SU-DHL-6 (cell line): ENCODE data around the gene NTRK3.

ENCODE experiments used
- H2AFZ ChIP-seq: fragments of 200-600 bp; sonication (generic); 2 replicates; pipeline ENCODE4 v1.6.1; 2014; ENCODE audit warnings: low read depth, mild to moderate bottlenecking, moderate library complexity, mixed read lengths, antibody characterized with exemption, low read length; ENCODE audit not compliant: severe bottlenecking
- H3F3A ChIP-seq: fragments of 200-600 bp; shearing (Covaris generic); 2 replicates; pipeline ENCODE4 v1.6.0; 2016; ENCODE audit warnings: antibody characterized with exemption, mild to moderate bottlenecking; ENCODE audit not compliant: insufficient read depth
- H3K27ac ChIP-seq: fragments of 200-600 bp; sonication (generic); 2 replicates; pipeline ENCODE4 v1.5.1; 2016; ENCODE audit warnings: low read depth, mild to moderate bottlenecking, low read length, moderate library complexity, mixed read lengths
- H3K27me3 ChIP-seq: fragments of 200-600 bp; sonication (generic), shearing (Covaris generic); 2 replicates; pipeline ENCODE4 v1.6.0; 2014; ENCODE audit warnings: mild to moderate bottlenecking, low read length
- H3K36me3 ChIP-seq: fragments of 200-600 bp; sonication (generic); 2 replicates; pipeline ENCODE4 v1.6.1; 2014; ENCODE audit warnings: mild to moderate bottlenecking, low read length, mixed read lengths
- H3K4me2 ChIP-seq: fragments of 300-600, 200-600 bp; shearing (Covaris generic), sonication (generic); 2 replicates; pipeline ENCODE4 v1.6.0; 2014; ENCODE audit warnings: low read length, low read depth, mild to moderate bottlenecking; ENCODE audit not compliant: poor library complexity, severe bottlenecking
- H3K4me3 ChIP-seq: fragments of 200-600 bp; sonication (generic); 2 replicates; pipeline ENCODE4 v1.5.1; 2014; ENCODE audit warnings: antibody characterized with exemption, low read length, mild to moderate bottlenecking, mixed read lengths; ENCODE audit not compliant: insufficient read depth, poor library complexity, severe bottlenecking
- H3K79me2 ChIP-seq: fragments of 200-600 bp; sonication (generic); 2 replicates; pipeline ENCODE4 v1.6.1; 2014; ENCODE audit warnings: mild to moderate bottlenecking, low read length, moderate library complexity; ENCODE audit not compliant: insufficient read depth
- H3K9ac ChIP-seq: fragments of 200-600 bp; sonication (generic); 2 replicates; pipeline ENCODE4 v1.7.0; 2014; ENCODE audit warnings: mild to moderate bottlenecking, low read length
- H3K9me2 ChIP-seq: fragments of 200-600 bp; sonication (generic); replicated peaks from 2 replicates; pipeline ENCODE4 v1.6.1; 2014; ENCODE audit warnings: low read length; ENCODE audit not compliant: insufficient read depth
- H3K9me3 ChIP-seq: fragments of 200-600 bp; sonication (generic); 2 replicates; pipeline ENCODE4 v1.6.1; 2014; ENCODE audit warnings: low read length, mixed read lengths; ENCODE audit not compliant: insufficient read depth
- H4K20me1 ChIP-seq: fragments of 200-600 bp; sonication (generic); 2 replicates; pipeline ENCODE4 v1.6.1; 2014; ENCODE audit warnings: low read depth, mild to moderate bottlenecking, antibody characterized with exemption, low read length, moderate library complexity, mixed read lengths
- EZH2phosphoT487 ChIP-seq: fragments of 200-600 bp; sonication (generic), shearing (Covaris generic); conservative IDR thresholded peaks from 2 replicates; pipeline ENCODE4 v1.6.1; 2018; ENCODE audit warnings: mild to moderate bottlenecking, antibody characterized with exemption, low read length, moderate library complexity, mixed read lengths
- TF ChIP-seq, protein P1 (sequence below): fragments of 200-600 bp; sonication (generic); IDR thresholded peaks from one replicate; pipeline ENCODE4 v1.5.1; 2017; ENCODE audit warnings: antibody characterized with exemption, mild to moderate bottlenecking, low read length, moderate library complexity; ENCODE audit not compliant: insufficient read depth, poor library complexity, severe bottlenecking

Gene NTRK3

DNA sequence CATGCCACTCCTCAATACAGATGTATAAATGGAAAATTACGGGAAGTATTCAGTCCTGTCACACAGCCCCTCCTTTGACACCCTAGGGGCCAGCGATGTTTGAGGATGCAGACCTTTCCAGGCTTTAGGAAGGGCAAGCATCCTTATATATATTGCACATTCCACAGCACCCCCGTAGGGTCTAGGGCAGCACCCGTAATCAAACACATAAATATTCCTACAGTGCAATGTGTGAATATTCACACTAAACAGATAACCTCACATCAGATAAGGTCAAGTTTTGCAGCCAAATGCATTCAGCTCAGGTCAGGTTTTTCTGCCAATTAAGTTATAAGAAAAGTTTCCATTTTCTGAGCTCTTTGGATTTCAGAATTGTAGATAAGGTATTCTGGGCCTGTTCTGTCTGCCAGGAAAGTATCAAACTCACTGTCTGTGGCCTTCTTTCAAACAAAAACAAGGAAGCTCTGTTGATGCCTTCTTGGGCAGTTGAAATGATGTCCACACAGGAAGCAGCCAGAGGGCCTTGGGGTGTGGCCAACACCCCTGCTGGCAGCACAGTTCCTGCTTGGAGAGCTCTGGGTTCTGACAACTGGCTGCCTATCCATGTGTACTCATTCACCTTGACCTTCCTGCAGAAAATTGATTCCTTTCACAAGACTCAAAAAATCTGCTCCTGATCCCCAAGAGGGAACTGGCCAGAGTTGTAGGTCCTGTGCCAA lies 427.0 kb downstream of the NTRK3 start:
- no peaks in the 10 kb centered on the region for H3K9me2 ChIP-seq
- no peak overlapping the region for H2AFZ ChIP-seq
- H3K4me3 ChIP-seq, result no peak overlapping the region
- no peak overlapping the region for H3K9ac ChIP-seq
- no peaks in the 10 kb centered on the region for H3F3A ChIP-seq
- H4K20me1 ChIP-seq, result no peaks in the 10 kb centered on the region
- H3K27ac ChIP-seq, result no peak overlapping the region
- H3K36me3 ChIP-seq, result no peaks in the 10 kb centered on the region
- H3K9me3 ChIP-seq, result no peaks in the 10 kb centered on the region
- no peaks in the 10 kb centered on the region for H3K27me3 ChIP-seq
- no peak overlapping the region for H3K4me2 ChIP-seq
- H3K79me2 ChIP-seq, result no peaks in the 10 kb centered on the region
- TF ChIP-seq, protein P1, sequence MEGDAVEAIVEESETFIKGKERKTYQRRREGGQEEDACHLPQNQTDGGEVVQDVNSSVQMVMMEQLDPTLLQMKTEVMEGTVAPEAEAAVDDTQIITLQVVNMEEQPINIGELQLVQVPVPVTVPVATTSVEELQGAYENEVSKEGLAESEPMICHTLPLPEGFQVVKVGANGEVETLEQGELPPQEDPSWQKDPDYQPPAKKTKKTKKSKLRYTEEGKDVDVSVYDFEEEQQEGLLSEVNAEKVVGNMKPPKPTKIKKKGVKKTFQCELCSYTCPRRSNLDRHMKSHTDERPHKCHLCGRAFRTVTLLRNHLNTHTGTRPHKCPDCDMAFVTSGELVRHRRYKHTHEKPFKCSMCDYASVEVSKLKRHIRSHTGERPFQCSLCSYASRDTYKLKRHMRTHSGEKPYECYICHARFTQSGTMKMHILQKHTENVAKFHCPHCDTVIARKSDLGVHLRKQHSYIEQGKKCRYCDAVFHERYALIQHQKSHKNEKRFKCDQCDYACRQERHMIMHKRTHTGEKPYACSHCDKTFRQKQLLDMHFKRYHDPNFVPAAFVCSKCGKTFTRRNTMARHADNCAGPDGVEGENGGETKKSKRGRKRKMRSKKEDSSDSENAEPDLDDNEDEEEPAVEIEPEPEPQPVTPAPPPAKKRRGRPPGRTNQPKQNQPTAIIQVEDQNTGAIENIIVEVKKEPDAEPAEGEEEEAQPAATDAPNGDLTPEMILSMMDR, result no peak
- no peak for TF ChIP-seq EZH2phosphoT487

DNA sequence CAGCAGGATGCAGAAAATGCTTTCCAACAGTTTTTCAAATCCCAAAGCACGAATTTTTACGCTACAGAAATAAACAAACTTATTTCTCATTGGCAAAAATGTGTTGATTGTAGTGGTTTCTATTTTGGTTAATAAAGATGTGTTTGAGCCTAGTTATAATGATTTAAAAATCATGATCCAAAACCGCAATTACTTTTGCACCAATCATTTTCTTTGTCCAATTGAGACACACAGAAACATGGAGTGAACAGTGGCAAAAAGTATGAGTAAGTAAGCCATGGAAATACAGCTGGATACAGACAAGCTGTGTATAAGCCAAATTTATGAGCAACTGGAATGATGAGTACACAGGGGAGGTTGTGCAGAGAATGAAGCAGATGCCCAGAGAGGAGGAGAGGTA lies 427.9 kb downstream of the NTRK3 start:
- Histone ChIP-seq H3K9me2 (no peaks in the 10 kb centered on the region), H3K9me3 (no peaks in the 10 kb centered on the region), H3K36me3 (no peaks in the 10 kb centered on the region), H3F3A (no peaks in the 10 kb centered on the region), H3K9ac (no peak overlapping the region), H3K27me3 (no peaks in the 10 kb centered on the region), H3K79me2 (no peaks in the 10 kb centered on the region), H2AFZ (no peak overlapping the region), H3K4me2 (no peak overlapping the region), H4K20me1 (no peaks in the 10 kb centered on the region), H3K27ac (no peak overlapping the region), H3K4me3 (no peak overlapping the region)
- TF ChIP-seq, protein P1, result no peak
- TF ChIP-seq EZH2phosphoT487, result no peak

DNA sequence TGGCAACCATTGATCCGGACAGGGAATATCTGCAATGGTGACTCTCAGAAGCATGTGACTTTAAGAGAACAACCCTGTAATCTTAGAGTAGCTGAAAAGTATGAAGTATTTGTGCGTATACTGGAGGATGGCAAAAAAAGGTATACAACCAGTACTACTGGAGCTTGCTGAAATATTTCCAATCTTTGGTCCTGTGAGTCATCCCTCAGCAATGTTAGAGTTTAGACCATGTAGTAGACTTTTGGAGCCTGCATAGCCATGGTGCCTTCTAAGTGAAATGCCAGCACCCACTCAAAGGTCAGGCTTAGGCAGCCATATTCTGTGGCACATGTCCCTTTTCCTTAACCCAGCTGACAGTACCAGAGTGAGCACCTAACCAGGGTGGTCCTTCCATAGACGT lies 429.4 kb downstream of the NTRK3 start:
- H3K4me2 ChIP-seq, result no peak overlapping the region
- no peak for TF ChIP-seq EZH2phosphoT487
- TF ChIP-seq, protein P1, result no peak

More for the DNA sequence above, 429.4 kb downstream of the NTRK3 start:
- Histone ChIP-seq H4K20me1 (no peaks in the 10 kb centered on the region), H3K79me2 (no peaks in the 10 kb centered on the region), H3F3A (no peaks in the 10 kb centered on the region), H3K9me3 (no peaks in the 10 kb centered on the region), H3K27ac (no peak overlapping the region), H3K27me3 (no peaks in the 10 kb centered on the region), H3K9me2 (no peaks in the 10 kb centered on the region), H2AFZ (no peak overlapping the region), H3K4me3 (no peak overlapping the region), H3K36me3 (no peaks in the 10 kb centered on the region), H3K9ac (no peak overlapping the region)
